ENCODE data around the gene ZNF574.

The ZNF574 gene

DNA sequence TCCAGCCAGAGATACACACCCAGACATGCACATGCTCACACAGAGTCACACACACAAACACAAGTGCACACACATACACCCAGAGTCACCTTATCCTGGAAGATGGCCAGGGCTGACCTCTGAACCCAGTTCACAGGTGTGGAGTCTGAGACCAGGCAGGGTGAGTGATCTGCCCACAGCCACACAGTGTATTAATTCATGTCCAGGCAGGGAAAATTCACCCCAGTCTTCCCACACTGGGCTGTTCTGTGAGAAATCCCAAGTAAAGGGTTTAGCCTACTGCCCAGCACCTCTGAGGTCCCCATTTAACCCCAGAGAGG lies 54.2 kb downstream of the ZNF574 start:
- peak in 3 of 4 experiments; percentile 16 to 28 (median 25) for DNase-seq

Data from suppressor macrophage (primary cell).